Umbilical cord (tissue), 1 donor: Measurements from ENCODE around the gene NECTIN2. TPM values are rescaled to one million over a fixed set of nuclear protein-coding genes. Genes with fewer than 3 reads are reported as not detected.

Experiments used
- total RNA-seq: library from RNA; depleted of rRNA; stranded (reverse); fragments of >200 nt; gene quantifications from one replicate; pipeline ENCODE4 v1.2.3, GENCODE V29; 2014; ENCODE audit warnings: low replicate concordance; ENCODE audit not compliant: insufficient read depth

The NECTIN2 gene
- total RNA-seq, 1 donor from 2014 or later, result 52.0 TPM

Other genes starting within 250 kb of the NECTIN2 start
- gene IGSF23, start 232.7 kb upstream of the NECTIN2 start, total RNA-seq, result not detected
- 38.0 TPM for gene PVR, start 202.4 kb upstream of the NECTIN2 start, total RNA-seq
- gene CEACAM19, start 174.8 kb upstream of the NECTIN2 start, total RNA-seq, result not detected
- gene CEACAM16, start 147.1 kb upstream of the NECTIN2 start, total RNA-seq, result not detected
- 1.2 TPM for gene BCL3, start 97.6 kb upstream of the NECTIN2 start, total RNA-seq
- gene CBLC, start 68.4 kb upstream of the NECTIN2 start, total RNA-seq, result 4.1 TPM
- gene BCAM, start 37.2 kb upstream of the NECTIN2 start, total RNA-seq, result 22.6 TPM
- 14.9 TPM for gene TOMM40, start 45.0 kb downstream of the NECTIN2 start, total RNA-seq
- 53.4 TPM for gene APOE, start 59.5 kb downstream of the NECTIN2 start, total RNA-seq
- not detected for gene APOC1, start 68.3 kb downstream of the NECTIN2 start, total RNA-seq
- not detected for gene APOC4, start 95.9 kb downstream of the NECTIN2 start, total RNA-seq
- not detected for gene APOC2, start 99.8 kb downstream of the NECTIN2 start, total RNA-seq
- 34.4 TPM for gene CLPTM1, start 109.1 kb downstream of the NECTIN2 start, total RNA-seq
- 4.8 TPM for gene RELB, start 155.2 kb downstream of the NECTIN2 start, total RNA-seq
- gene CLASRP, start 192.7 kb downstream of the NECTIN2 start, total RNA-seq, result 12.0 TPM
- not detected for gene ZNF296, start 230.2 kb downstream of the NECTIN2 start, total RNA-seq
- 3.1 TPM for gene GEMIN7, start 233.0 kb downstream of the NECTIN2 start, total RNA-seq
- gene PPP1R37, start 246.9 kb downstream of the NECTIN2 start, total RNA-seq, result 40.2 TPM